H1 (cell line): ENCODE results near the gene BCAS3. TPM values are rescaled to one million over a fixed set of nuclear protein-coding genes. Genes with fewer than 3 reads are reported as not detected.

Experiments used
- CTCF ChIA-PET: fragments of 300-600 bp; sonication (Branson Sonifier 250); formaldehyde crosslinking; loops from one replicate; lab custom pipeline; 2021; ENCODE audit not compliant: partially characterized antibody; lab: Charles Lee
- POLR2A ChIA-PET: fragments of 300-600 bp; sonication (Branson Sonifier 250); formaldehyde crosslinking; loops from one replicate; lab custom pipeline; 2021; ENCODE audit warnings: inconsistent platforms; ENCODE audit not compliant: partially characterized antibody; lab: Charles Lee
- DNase-seq, 2 experiments: peaks; one replicate each; pipeline versions ENCODE4 v3.0.0 to v3.0.0-alpha.2; 2010 to 2022; ENCODE audit warnings: low spot score in 2 of 2, low read depth in 1 of 2, mixed read lengths in 1 of 2
- FAIRE-seq: peaks from 2 replicates; lab custom pipeline; 2011; peaks lifted over from hg19 to GRCh38; lab: Jason Lieb, UNC
- H2AFZ ChIP-seq: 2 replicates; pipeline ENCODE4 v1.8.1; 2012; ENCODE audit warnings: low read length, inconsistent platforms
- H2AK5ac ChIP-seq: 2 replicates; pipeline ENCODE4 v1.6.1; 2013; ENCODE audit warnings: low read depth, low read length
- H2BK120ac ChIP-seq: replicated peaks from 2 replicates; pipeline ENCODE3; 2013; ENCODE audit warnings: low read depth, low read length, inconsistent platforms
- H2BK12ac ChIP-seq: 2 replicates; pipeline ENCODE4 v1.6.1; 2013; ENCODE audit warnings: low read depth, low read length
- H2BK15ac ChIP-seq: 2 replicates; pipeline ENCODE4 v1.6.1; 2013; ENCODE audit warnings: low read length
- H2BK20ac ChIP-seq: 2 replicates; pipeline ENCODE4 v1.6.1; 2013; ENCODE audit warnings: low read length
- H2BK5ac ChIP-seq: 2 replicates; pipeline ENCODE4 v1.6.1; 2013; ENCODE audit warnings: low read depth, low read length
- H3K14ac ChIP-seq: 2 replicates; pipeline ENCODE4 v1.6.1; 2013; ENCODE audit warnings: inconsistent platforms; ENCODE audit not compliant: insufficient read length
- H3K18ac ChIP-seq: 2 replicates; pipeline ENCODE4 v1.6.1; 2013; ENCODE audit warnings: low read length; ENCODE audit errors: extremely low read depth
- H3K23ac ChIP-seq: 2 replicates; pipeline ENCODE4 v1.6.1; 2013; ENCODE audit warnings: inconsistent platforms; ENCODE audit not compliant: insufficient read length
- H3K23me2 ChIP-seq: 2 replicates; pipeline ENCODE4 v1.6.1; 2013; ENCODE audit warnings: low read depth, low read length
- H3K27ac ChIP-seq: 2 replicates; pipeline ENCODE4 v1.6.1; 2011; ENCODE audit warnings: low read depth, low read length, inconsistent platforms
- H3K27me3 ChIP-seq, 4 experiments: replicated peaks in 1 of 4; 1 replicate in 1 of 4; 2 replicates in 3 of 4; pipeline versions ENCODE4 v1.6.1 to v1.8.1; 2011 to 2013; ENCODE audit warnings: low read length in 3 of 4, mild to moderate bottlenecking in 3 of 4, inconsistent platforms in 2 of 4, mixed read lengths in 2 of 4, moderate library complexity in 1 of 4; ENCODE audit not compliant: control insufficient read depth in 3 of 4, insufficient read depth in 3 of 4; ENCODE audit errors: extremely low read depth in 1 of 4
- H3K36me3 ChIP-seq, 4 experiments: 2 replicates each; pipeline versions ENCODE4 v1.6.1 to v1.8.1; 2011 to 2013; ENCODE audit warnings: mild to moderate bottlenecking in 4 of 4, low read length in 3 of 4, moderate library complexity in 2 of 4, control low read depth in 1 of 4, inconsistent platforms in 1 of 4; ENCODE audit not compliant: insufficient read depth in 4 of 4, control insufficient read depth in 2 of 4
- H3K4ac ChIP-seq: replicated peaks from 2 replicates; pipeline ENCODE3; 2013; ENCODE audit warnings: low read length, low read depth, mixed read lengths, inconsistent platforms; ENCODE audit not compliant: insufficient read length
- H3K4me1 ChIP-seq, 4 experiments: replicated peaks in 1 of 4; 1 replicate in 1 of 4; 2 replicates in 3 of 4; pipeline versions ENCODE4 v1.6.1 to v1.8.1; 2011 to 2013; ENCODE audit warnings: low read length in 3 of 4, inconsistent platforms in 2 of 4, mixed read lengths in 1 of 4; ENCODE audit not compliant: insufficient read depth in 4 of 4, control insufficient read depth in 3 of 4
- H3K4me2 ChIP-seq, 2 experiments: 2 replicates each; pipeline versions ENCODE4 v1.6.1 to v1.8.1; 2011 to 2013; ENCODE audit warnings: low read depth in 2 of 2, low read length in 2 of 2, control low read depth in 1 of 2, inconsistent platforms in 1 of 2, mild to moderate bottlenecking in 1 of 2; ENCODE audit not compliant: insufficient read depth in 1 of 2
- H3K4me3 ChIP-seq, 4 experiments: fragments of 200-600, 300-600 bp in 1 of 4; sonication (generic), shearing (Covaris generic), sonication (Bioruptor Twin) in 1 of 4; 2 replicates each; pipeline versions ENCODE4 v1.5.1 to v1.8.1; 2011 to 2016; ENCODE audit warnings: low read length in 4 of 4, low read depth in 3 of 4, control low read depth in 2 of 4, inconsistent platforms in 2 of 4, mild to moderate bottlenecking in 2 of 4, mixed read lengths in 1 of 4, moderate library complexity in 1 of 4; ENCODE audit not compliant: insufficient read depth in 2 of 4; ENCODE audit errors: extremely low read depth in 1 of 4
- H3K56ac ChIP-seq: replicated peaks from 2 replicates; pipeline ENCODE3; 2013; ENCODE audit warnings: low read depth, mild to moderate bottlenecking, mixed read lengths, low read length, inconsistent platforms; ENCODE audit not compliant: insufficient read length
- H3K79me1 ChIP-seq: 2 replicates; pipeline ENCODE4 v1.6.1; 2013; ENCODE audit warnings: low read depth, low read length, control low read depth
- H3K79me2 ChIP-seq, 2 experiments: 2 replicates each; pipeline versions ENCODE4 v1.6.1 to v1.8.1; 2012 to 2013; ENCODE audit warnings: low read length in 2 of 2, mild to moderate bottlenecking in 2 of 2, inconsistent platforms in 1 of 2; ENCODE audit not compliant: insufficient read depth in 2 of 2, control insufficient read depth in 1 of 2
- H3K9ac ChIP-seq, 4 experiments: replicated peaks in 1 of 4; 1 replicate in 1 of 4; 2 replicates in 3 of 4; pipeline versions ENCODE4 v1.6.1 to v1.8.1; 2011 to 2013; ENCODE audit warnings: low read depth in 3 of 4, low read length in 3 of 4, control low read depth in 2 of 4, mild to moderate bottlenecking in 2 of 4, moderate library complexity in 2 of 4, inconsistent platforms in 1 of 4; ENCODE audit errors: extremely low read depth in 1 of 4
- H3K9me3 ChIP-seq, 2 experiments: 2 replicates each; pipeline versions ENCODE4 v1.6.1 to v1.8.1; 2012 to 2013; ENCODE audit warnings: mild to moderate bottlenecking in 2 of 2, moderate library complexity in 2 of 2, control low read depth in 1 of 2, inconsistent platforms in 1 of 2, low read depth in 1 of 2, low read length in 1 of 2, mixed read lengths in 1 of 2; ENCODE audit not compliant: insufficient read depth in 2 of 2
- H4K20me1 ChIP-seq, 2 experiments: replicated peaks in 1 of 2; 2 replicates each; pipeline versions ENCODE3 to v1.8.1; 2011 to 2013; ENCODE audit warnings: inconsistent platforms in 2 of 2, low read length in 2 of 2, mild to moderate bottlenecking in 1 of 2; ENCODE audit not compliant: insufficient read depth in 2 of 2, control insufficient read depth in 1 of 2
- H4K5ac ChIP-seq: 2 replicates; pipeline ENCODE4 v1.6.1; 2013; ENCODE audit warnings: low read length, low read depth, mixed read lengths, inconsistent platforms; ENCODE audit not compliant: insufficient read length
- H4K8ac ChIP-seq: 2 replicates; pipeline ENCODE4 v1.8.0; 2013; ENCODE audit warnings: mild to moderate bottlenecking, moderate library complexity, low read length, inconsistent platforms; ENCODE audit not compliant: insufficient read depth; ENCODE audit errors: extremely low read depth
- H4K91ac ChIP-seq: replicated peaks from 2 replicates; pipeline ENCODE3; 2013; ENCODE audit warnings: low read length, mixed read lengths, inconsistent platforms; ENCODE audit not compliant: insufficient read length
- RFX5 ChIP-seq: IDR thresholded peaks from 2 replicates; pipeline ENCODE4 v1.6.1; 2011; ENCODE audit warnings: low read depth, low read length, improper control_type of control experiment, borderline replicate concordance
- WGBS, 2 experiments: shearing (Covaris generic) in 1 of 2; methylation state at CpG; one replicate each; pipeline versions ENCODE4 v1.1.6 to v1.1.7; 2013 to 2015; ENCODE audit warnings: low lambda C conversion rate in 2 of 2, mixed read lengths in 2 of 2, inconsistent platforms in 1 of 2, low coverage in 1 of 2, missing lambda C conversion rate in 1 of 2; ENCODE audit not compliant: insufficient replicate concordance in 2 of 2, insufficient coverage in 1 of 2, insufficient read length in 1 of 2; ENCODE audit errors: extremely low coverage in 1 of 2, missing lambda C conversion rate in 1 of 2; 5-methylcytosine and 5-hydroxymethylcytosine counted together
- polyA plus RNA-seq, 7 experiments: library from polyadenylated mRNA; depleted of rRNA in 3 of 7; stranded (reverse) in 5 of 7; unstranded in 2 of 7; fragments of >200 nt in 5 of 7; fragments of 200-250 nt in 2 of 7; gene quantifications; 1 replicate in 5 of 7; 2 replicates in 1 of 7; 4 replicates in 1 of 7; pipeline versions ENCODE4 v1.2.1 to v1.2.3, GENCODE V29; 2011 to 2013; ENCODE audit warnings: missing spikeins in 2 of 7, mixed read lengths in 2 of 7
- total RNA-seq: library from RNA; stranded (reverse); fragmentation: NEBNext Ultra II Directional; extraction: Animal tissue kit (Norgen Biotek cat#: 25700); gene quantifications from 2 replicates; pipeline ENCODE4 v1.2.1, GENCODE V29; 2021

BCAS3 gene
- total and polyA plus RNA-seq, 2 of the 8 experiments (the other 6 are each of a cell fraction or from before 2014, with no cell fraction given): 9.9 to 13.3 TPM

DNA sequence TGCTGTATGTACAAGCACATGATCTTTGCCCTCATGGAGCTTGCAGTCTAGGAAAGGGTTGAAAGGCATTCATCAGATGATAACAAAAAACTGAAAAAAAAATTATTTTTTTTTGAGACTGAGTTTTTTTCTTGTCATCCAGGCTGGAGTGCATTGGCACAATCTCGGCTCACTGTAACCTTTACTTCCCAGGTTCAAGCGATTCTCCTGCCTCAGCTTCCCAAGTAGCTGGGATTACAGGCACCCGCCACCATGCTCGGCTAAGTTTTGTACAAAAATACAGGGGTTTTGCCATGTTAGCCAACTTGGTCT lies 38.7 kb upstream of the BCAS3 start:
- Histone ChIP-seq H3K4me3 (no peak overlapping the region), H3K79me1 (no peaks in the 10 kb centered on the region; the same call in 1 of the 2 replicates), H3K4ac (no peak overlapping the region), H2BK120ac (no peak overlapping the region), H3K9me3 (no peaks in the 10 kb centered on the region), H2AK5ac (no peak overlapping the region), H3K36me3 (peaks cover 0 to 8% (median 6%) of the 10 kb centered on the region in 4 experiments; a peak in 7 of 8 replicates), H2BK5ac (no peak overlapping the region), H2BK12ac (no peak overlapping the region), H3K56ac (no peak overlapping the region), H3K27me3 (no peaks in the 10 kb centered on the region), H3K23ac (no peak overlapping the region), H3K4me2 (no peak overlapping the region), H3K9ac (no peak overlapping the region), H2BK20ac (no peak overlapping the region), H3K4me1 (no peaks in the 10 kb centered on the region), H3K18ac (no peak overlapping the region), H4K5ac (no peak overlapping the region), H3K23me2 (no peaks in the 10 kb centered on the region), H4K8ac (no peak overlapping the region), H2AFZ (no peak overlapping the region), H3K14ac (no peak overlapping the region), H2BK15ac (no peak overlapping the region), H4K91ac (no peak overlapping the region), H3K79me2 (peaks cover 0 to 8% of the 10 kb centered on the region in 2 experiments; a peak in 2 of 4 replicates), H4K20me1 (peaks cover 0 to 5% of the 10 kb centered on the region in 2 experiments), H3K27ac (no peak overlapping the region)
- POLR2A ChIA-PET: no interaction called here
- no peak for FAIRE-seq
- no peak for TF ChIP-seq RFX5
- CTCF ChIA-PET: interaction anchor here (0.7 to 2.9 kb wide), 22 partner anchors 9 to 232 kb away, joined by 3 to 16 read pairs (median 4); partner anchors contain the start of gene PPM1D
- no peak for DNase-seq
- 78% methylated on average over 4 of the region's 4 CpGs; no CpG with 5 or more reads in 1 of the 2 experiments for WGBS, 2 experiments
